H9 (cell line): ENCODE data around the gene CPXM1. TPM values are rescaled to one million over a fixed set of nuclear protein-coding genes. Genes with fewer than 3 reads are reported as not detected.

Experiments
- DNase-seq: peaks from one replicate; pipeline ENCODE4 v3.0.0-alpha.2; 2017
- H2AFZ ChIP-seq: one replicate; pipeline ENCODE4 v1.6.1; 2013; ENCODE audit warnings: mild to moderate bottlenecking, low read length, control low read depth, moderate library complexity
- H2AK5ac ChIP-seq: 2 replicates; pipeline ENCODE4 v1.6.1; 2013; ENCODE audit warnings: low read length, control low read depth, mixed read lengths; ENCODE audit not compliant: insufficient read length
- H2BK120ac ChIP-seq: one replicate; pipeline ENCODE4 v1.6.1; 2013; ENCODE audit warnings: low read depth, mild to moderate bottlenecking, low read length, control low read depth, inconsistent platforms; ENCODE audit not compliant: poor library complexity, severe bottlenecking
- H2BK12ac ChIP-seq: 2 replicates; pipeline ENCODE4 v1.6.1; 2013; ENCODE audit warnings: low read length, control low read depth, mixed read lengths, low read depth; ENCODE audit not compliant: insufficient read length
- H2BK15ac ChIP-seq: 2 replicates; pipeline ENCODE4 v1.6.1; 2013; ENCODE audit warnings: low read depth, low read length, control low read depth
- H2BK20ac ChIP-seq: one replicate; pipeline ENCODE4 v1.6.1; 2013; ENCODE audit warnings: low read depth, mild to moderate bottlenecking, low read length, control low read depth, inconsistent platforms; ENCODE audit not compliant: poor library complexity, severe bottlenecking
- H2BK5ac ChIP-seq: 2 replicates; pipeline ENCODE4 v1.6.1; 2013; ENCODE audit warnings: low read length, control low read depth, mixed read lengths; ENCODE audit not compliant: insufficient read length
- H3K14ac ChIP-seq: 2 replicates; pipeline ENCODE4 v1.6.1; 2013; ENCODE audit warnings: low read length, control low read depth; ENCODE audit not compliant: insufficient read depth
- H3K18ac ChIP-seq: 2 replicates; pipeline ENCODE4 v1.6.1; 2013; ENCODE audit warnings: low read depth, mild to moderate bottlenecking, mixed read lengths, low read length, control low read depth; ENCODE audit not compliant: insufficient read length
- H3K23ac ChIP-seq: 2 replicates; pipeline ENCODE4 v1.6.1; 2013; ENCODE audit warnings: low read length, control low read depth, mixed read lengths, low read depth; ENCODE audit not compliant: insufficient read length
- H3K23me2 ChIP-seq: 2 replicates; pipeline ENCODE4 v1.6.1; 2013; ENCODE audit warnings: low read depth, mild to moderate bottlenecking, mixed read lengths, low read length, control low read depth; ENCODE audit not compliant: insufficient read length, poor library complexity, severe bottlenecking
- H3K27ac ChIP-seq: 2 replicates; pipeline ENCODE4 v1.5.1; 2013; ENCODE audit warnings: low read length, control low read depth, mixed read lengths, low read depth; ENCODE audit not compliant: insufficient read length
- H3K27me3 ChIP-seq: 2 replicates; pipeline ENCODE4 v1.6.1; 2013; ENCODE audit warnings: low read length, control low read depth, inconsistent platforms; ENCODE audit not compliant: insufficient read depth
- H3K4ac ChIP-seq: 2 replicates; pipeline ENCODE4 v1.6.1; 2013; ENCODE audit warnings: low read depth, mild to moderate bottlenecking, control low read depth, inconsistent platforms, low read length, moderate library complexity
- H3K4me1 ChIP-seq: 2 replicates; pipeline ENCODE4 v1.6.1; 2013; ENCODE audit warnings: low read length, control low read depth, inconsistent platforms; ENCODE audit not compliant: insufficient read depth
- H3K4me2 ChIP-seq: 2 replicates; pipeline ENCODE4 v1.6.1; 2013; ENCODE audit warnings: low read length, control low read depth, mixed read lengths; ENCODE audit not compliant: insufficient read length, insufficient read depth
- H3K56ac ChIP-seq: 2 replicates; pipeline ENCODE4 v1.6.1; 2013; ENCODE audit warnings: low read depth, mild to moderate bottlenecking, mixed read lengths, low read length, control low read depth; ENCODE audit not compliant: insufficient read length
- H3K79me1 ChIP-seq: 2 replicates; pipeline ENCODE4 v1.6.1; 2013; ENCODE audit warnings: low read depth, mild to moderate bottlenecking, moderate library complexity, low read length, control low read depth, inconsistent platforms; ENCODE audit not compliant: insufficient read depth, poor library complexity, severe bottlenecking
- H3K79me2 ChIP-seq: 2 replicates; pipeline ENCODE4 v1.6.1; 2013; ENCODE audit warnings: low read length, control low read depth, inconsistent platforms; ENCODE audit not compliant: insufficient read depth
- H3K9ac ChIP-seq: 2 replicates; pipeline ENCODE4 v1.6.1; 2013; ENCODE audit warnings: low read length, control low read depth, mixed read lengths; ENCODE audit not compliant: insufficient read length; ENCODE audit errors: extremely low read depth
- H3K9me3 ChIP-seq: one replicate; pipeline ENCODE4 v1.6.1; 2013; ENCODE audit warnings: low read depth, low read length, inconsistent platforms; ENCODE audit not compliant: control insufficient read depth
- H3T11ph ChIP-seq: one replicate; pipeline ENCODE4 v1.6.1; 2013; ENCODE audit warnings: mild to moderate bottlenecking, low read length, control low read depth, inconsistent platforms
- H4K20me1 ChIP-seq: one replicate; pipeline ENCODE4 v1.6.1; 2013; ENCODE audit not compliant: control insufficient read depth, insufficient read length, insufficient read depth
- H4K5ac ChIP-seq: 2 replicates; pipeline ENCODE4 v1.6.1; 2013; ENCODE audit warnings: low read depth, mild to moderate bottlenecking, mixed read lengths, low read length, control low read depth; ENCODE audit not compliant: insufficient read length
- H4K8ac ChIP-seq: replicated peaks from 2 replicates; pipeline ENCODE4 v1.6.1; 2013; ENCODE audit warnings: low read length, control low read depth, mixed read lengths, low read depth; ENCODE audit not compliant: insufficient read length
- H4K91ac ChIP-seq: 2 replicates; pipeline ENCODE4 v1.6.1; 2013; ENCODE audit warnings: low read depth, mild to moderate bottlenecking, moderate library complexity, mixed read lengths, low read length, control low read depth; ENCODE audit not compliant: insufficient read length
- H3K27ac Mint-ChIP-seq, 3 experiments: 2 replicates in 2 of 3; 3 replicates in 1 of 3; pipeline ENCODE4 v1.8.0; 2020 to 2021; ENCODE audit warnings: mixed read lengths in 3 of 3, mild to moderate bottlenecking in 1 of 3, moderate library complexity in 1 of 3
- H3K27me3 Mint-ChIP-seq: 2 replicates; pipeline ENCODE4 v1.8.0; 2021; ENCODE audit warnings: low read depth, mild to moderate bottlenecking, moderate library complexity, mixed read lengths
- H3K36me3 Mint-ChIP-seq, 3 experiments: 2 replicates in 2 of 3; 3 replicates in 1 of 3; pipeline ENCODE4 v1.8.0; 2020 to 2021; ENCODE audit warnings: low read depth in 3 of 3, mixed read lengths in 3 of 3; ENCODE audit not compliant: insufficient read depth in 1 of 3
- H3K4me1 Mint-ChIP-seq, 2 experiments: 2 replicates each; pipeline ENCODE4 v1.8.0; 2020; ENCODE audit warnings: mixed read lengths in 2 of 2
- H3K4me3 Mint-ChIP-seq, 2 experiments: 2 replicates in 1 of 2; 3 replicates in 1 of 2; pipeline ENCODE4 v1.8.0; 2020 to 2021; ENCODE audit warnings: mild to moderate bottlenecking in 2 of 2, mixed read lengths in 2 of 2, moderate library complexity in 1 of 2
- H3K9me3 Mint-ChIP-seq, 2 experiments: 2 replicates in 1 of 2; 3 replicates in 1 of 2; pipeline ENCODE4 v1.8.0; 2020; ENCODE audit warnings: mild to moderate bottlenecking in 2 of 2, mixed read lengths in 2 of 2, moderate library complexity in 1 of 2
- CTCF ChIP-seq: fragments of 200-600 bp; sonication (generic); conservative IDR thresholded peaks from 3 replicates; pipeline ENCODE4 v1.8.0; 2021; ENCODE audit warnings: antibody characterized with exemption, mild to moderate bottlenecking
- WGBS: extraction: QIAGEN DNeasy Blood & Tissue Kit; methylation state at CpG from one replicate; pipeline ENCODE4 v1.1.7; 2013; ENCODE audit warnings: missing lambda C conversion rate, low lambda C conversion rate, mixed read lengths; ENCODE audit not compliant: insufficient read length; ENCODE audit errors: extremely low coverage; 5-methylcytosine and 5-hydroxymethylcytosine counted together
- total RNA-seq: library from RNA; stranded (reverse); gene quantifications from 2 replicates; pipeline ENCODE4 v1.2.1, GENCODE V29; 2021

CPXM1 gene
- total RNA-seq, 1 experiment from 2014 or later = 69.0 TPM

- H3K27ac Mint-ChIP-seq = no peak overlapping the region
- WGBS = no CpG with 5 or more reads among the region's 4 CpGs
- no peaks in the 10 kb centered on the region for H3K79me1 ChIP-seq
Measured at GRCh38 chr20:2745936-2746635, 54.3 kb downstream of the CPXM1 start.

More at GRCh38 chr20:2745936-2746635, 54.3 kb downstream of the CPXM1 start:
- H3K23me2 ChIP-seq = peaks cover 14% of the 10 kb centered on the region
- H2BK12ac ChIP-seq = no peak overlapping the region
- Mint-ChIP-seq H3K9me3 (no peaks in the 10 kb centered on the region; a peak in 2 of 5 replicates), H3K36me3 (no peaks in the 10 kb centered on the region; a peak in 1 of 7 replicates), H3K4me1 (peaks cover 34 to 41% of the 10 kb centered on the region in 2 experiments), H3K4me3 (no peak overlapping the region), H3K27me3 (peaks cover 97% of the 10 kb centered on the region)
- no peak overlapping the region for H2BK5ac ChIP-seq
- H2AK5ac ChIP-seq = no peak overlapping the region
- H3K4ac ChIP-seq = no peak overlapping the region
- no peak for DNase-seq
- no peak overlapping the region for H4K8ac ChIP-seq
- no peak overlapping the region for H4K91ac ChIP-seq
- H3K23ac ChIP-seq = no peak overlapping the region
- no peaks in the 10 kb centered on the region for H3K79me2 ChIP-seq
- H3K9me3 ChIP-seq = no peaks in the 10 kb centered on the region
- no peak overlapping the region for H3K56ac ChIP-seq
- no peak overlapping the region for H3K14ac ChIP-seq
- H2BK20ac ChIP-seq = no peak overlapping the region
- H3K9ac ChIP-seq = no peak overlapping the region
- TF ChIP-seq CTCF = no peak
- no peak overlapping the region for H3T11ph ChIP-seq
- H3K27me3 ChIP-seq = peaks cover 37% of the 10 kb centered on the region
- H2AFZ ChIP-seq = no peak overlapping the region
- no peak overlapping the region for H2BK120ac ChIP-seq
- no peak overlapping the region for H3K18ac ChIP-seq
- H3K27ac ChIP-seq = no peak overlapping the region
- no peak overlapping the region for H2BK15ac ChIP-seq
- no peak overlapping the region for H4K5ac ChIP-seq
- no peaks in the 10 kb centered on the region; the same call in 1 of the 2 replicates for H3K4me1 ChIP-seq
- no peaks in the 10 kb centered on the region for H4K20me1 ChIP-seq
- H3K4me2 ChIP-seq = no peak overlapping the region
